ENCODE data around the gene MARK2.

DNA sequence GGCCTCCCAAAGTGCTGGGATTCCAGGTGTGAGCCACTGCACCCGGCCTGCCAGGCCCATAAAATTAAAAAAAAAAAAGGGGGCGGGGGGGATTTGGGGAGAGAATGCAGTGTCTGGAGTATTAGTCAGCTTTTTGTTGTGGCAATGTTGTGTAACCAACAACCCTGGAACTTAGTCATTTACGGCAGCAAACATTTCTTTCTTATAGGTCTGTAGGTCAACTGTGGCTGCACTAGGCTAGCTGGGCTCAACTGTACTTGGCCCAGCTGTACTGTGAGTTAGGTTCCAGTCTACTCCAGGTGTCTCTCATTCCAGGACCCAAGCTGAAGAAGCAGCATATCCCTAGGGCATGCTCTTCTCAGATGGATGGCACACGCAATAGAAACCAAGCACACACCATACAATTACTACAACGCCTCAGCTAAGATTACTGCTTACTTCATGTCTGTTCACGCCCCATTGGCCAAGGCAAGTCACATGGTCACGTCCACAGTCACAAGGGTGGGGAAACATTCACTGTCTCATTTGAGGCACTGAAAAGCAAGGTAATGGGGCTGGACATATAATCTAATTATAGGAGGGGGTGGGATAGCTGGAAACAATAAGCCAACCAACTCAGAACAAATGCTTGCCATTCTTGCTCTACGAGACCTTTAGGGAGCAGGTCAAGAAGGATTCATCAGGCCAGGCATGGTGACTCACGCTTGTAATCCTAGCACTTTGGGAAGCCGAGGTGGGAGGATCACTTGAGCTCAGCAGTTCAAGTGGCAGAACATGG lies 36.1 kb upstream of the MARK2 start:
- TF ChIP-seq, protein P1, sequence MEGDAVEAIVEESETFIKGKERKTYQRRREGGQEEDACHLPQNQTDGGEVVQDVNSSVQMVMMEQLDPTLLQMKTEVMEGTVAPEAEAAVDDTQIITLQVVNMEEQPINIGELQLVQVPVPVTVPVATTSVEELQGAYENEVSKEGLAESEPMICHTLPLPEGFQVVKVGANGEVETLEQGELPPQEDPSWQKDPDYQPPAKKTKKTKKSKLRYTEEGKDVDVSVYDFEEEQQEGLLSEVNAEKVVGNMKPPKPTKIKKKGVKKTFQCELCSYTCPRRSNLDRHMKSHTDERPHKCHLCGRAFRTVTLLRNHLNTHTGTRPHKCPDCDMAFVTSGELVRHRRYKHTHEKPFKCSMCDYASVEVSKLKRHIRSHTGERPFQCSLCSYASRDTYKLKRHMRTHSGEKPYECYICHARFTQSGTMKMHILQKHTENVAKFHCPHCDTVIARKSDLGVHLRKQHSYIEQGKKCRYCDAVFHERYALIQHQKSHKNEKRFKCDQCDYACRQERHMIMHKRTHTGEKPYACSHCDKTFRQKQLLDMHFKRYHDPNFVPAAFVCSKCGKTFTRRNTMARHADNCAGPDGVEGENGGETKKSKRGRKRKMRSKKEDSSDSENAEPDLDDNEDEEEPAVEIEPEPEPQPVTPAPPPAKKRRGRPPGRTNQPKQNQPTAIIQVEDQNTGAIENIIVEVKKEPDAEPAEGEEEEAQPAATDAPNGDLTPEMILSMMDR (IDR thresholded peaks at IDR 0.05 in 2 of 3, conservative IDR thresholded peaks at IDR 0.05 in 1 of 3; ENCODE audit: borderline replicate concordance in 1 of 3, insufficient read depth in 1 of 3, low read depth in 2 of 3, low read length in 2 of 3): no peak
- TF ChIP-seq EZH2 (IDR thresholded peaks at IDR 0.05): no peak
- TF ChIP-seq YY1 (IDR thresholded peaks at IDR 0.05; ENCODE audit: extremely low read depth, insufficient replicate concordance, low read depth, low read length): no peak
- peak; percentile 52 for TF ChIP-seq POLR2A (IDR thresholded peaks at IDR 0.05; ENCODE audit: borderline replicate concordance, extremely low read depth, insufficient read depth, insufficient read length)
